HK-2 (cell line): ENCODE data around the gene MEGF6.

Experiments used
- DNase-seq: peaks from one replicate; pipeline ENCODE4 v3.0.0-alpha.2; 2018; ENCODE audit not compliant: unreplicated experiment

Gene MEGF6

GRCh38 chr1:3644273-3644672, 33.0 kb upstream of the MEGF6 start:
- DNase-seq: no peak

- DNase-seq: no peak
These were observed 31.8 kb upstream of the MEGF6 start for GRCh38 chr1:3642919-3643675.

- DNase-seq: no peak
These were observed 30.5 kb upstream of the MEGF6 start for GRCh38 chr1:3641816-3642215.

- DNase-seq: no peak
These were observed 29.9 kb upstream of the MEGF6 start for GRCh38 chr1:3641046-3641760.

GRCh38 chr1:3640121-3640837, 29.0 kb upstream of the MEGF6 start:
- no peak for DNase-seq

GRCh38 chr1:3639397-3639911, 28.1 kb upstream of the MEGF6 start:
- DNase-seq: no peak

GRCh38 chr1:3638676-3639075, 27.4 kb upstream of the MEGF6 start:
- DNase-seq: no peak

- DNase-seq: no peak
These were observed 26.7 kb upstream of the MEGF6 start for GRCh38 chr1:3638027-3638426.

GRCh38 chr1:3636531-3636930, 25.2 kb upstream of the MEGF6 start:
- no peak for DNase-seq

GRCh38 chr1:3636080-3636479, 24.8 kb upstream of the MEGF6 start:
- no peak for DNase-seq

GRCh38 chr1:3634059-3634800, 22.9 kb upstream of the MEGF6 start:
- DNase-seq: no peak

- DNase-seq: no peak
These were observed 22.2 kb upstream of the MEGF6 start for GRCh38 chr1:3633344-3634058.

GRCh38 chr1:3632716-3633343, 21.5 kb upstream of the MEGF6 start:
- no peak for DNase-seq

- no peak for DNase-seq
These were observed 21.0 kb upstream of the MEGF6 start for GRCh38 chr1:3632298-3632697.

- DNase-seq: no peak
These were observed 20.3 kb upstream of the MEGF6 start for GRCh38 chr1:3631320-3632260.

- no peak for DNase-seq
These were observed 19.6 kb upstream of the MEGF6 start for GRCh38 chr1:3630914-3631313.

- DNase-seq: no peak
These were observed 18.9 kb upstream of the MEGF6 start for GRCh38 chr1:3630161-3630611.

- DNase-seq: no peak
These were observed 18.4 kb upstream of the MEGF6 start for GRCh38 chr1:3629561-3630160.

- DNase-seq: no peak
These were observed 17.1 kb upstream of the MEGF6 start for GRCh38 chr1:3628445-3628844.
